B cell (primary cell): ENCODE data around the gene HAX1. TPM values are rescaled to one million over a fixed set of nuclear protein-coding genes. Genes with fewer than 3 reads are reported as not detected.
"Not testable (repeated sequence)": the region's sequence is repeated elsewhere in the genome, so short reads cannot be mapped to it uniquely, and the experiment has no call there.

Experiments used
- ATAC-seq: fragments of 200-7000 bp; cut with Tn5 transposase; one replicate; pipeline ENCODE4 v1.10.0; 2021; ENCODE audit warnings: low read depth, mild to moderate bottlenecking, moderate number of reproducible peaks, moderate library complexity
- CTCF ChIA-PET: fragments of 350-600 bp; sonication (Branson Sonifier 250); formaldehyde crosslinking; loops from one replicate; lab custom pipeline; 2021; ENCODE audit warnings: antibody characterized with exemption, inconsistent platforms; lab: Charles Lee
- POLR2A ChIA-PET: fragments of 350-600 bp; sonication (Branson Sonifier 250); formaldehyde crosslinking; loops from one replicate; lab custom pipeline; 2021; ENCODE audit warnings: antibody characterized with exemption; lab: Charles Lee
- DNase-seq: peaks from one replicate; pipeline ENCODE4 v3.0.0; 2013
- H2AFZ ChIP-seq: 2 replicates; pipeline ENCODE4 v1.6.1; 2012; ENCODE audit warnings: mild to moderate bottlenecking, low read depth, low read length; ENCODE audit not compliant: insufficient read depth, poor library complexity, severe bottlenecking
- H3K27ac ChIP-seq, 2 donors: 1 replicate in 1 of 2; 2 replicates in 1 of 2; pipeline ENCODE4 v1.5.1; 2012 to 2013; ENCODE audit warnings: low read length in 2 of 2, mild to moderate bottlenecking in 2 of 2, moderate library complexity in 1 of 2
- H3K27me3 ChIP-seq, 4 experiments: fragments of 200-600 bp in 1 of 4; sonication (generic) in 1 of 4; replicated peaks in 1 of 4; 1 replicate in 2 of 4; 2 replicates in 2 of 4; pipeline versions ENCODE4 v1.6.1 to v1.7.0; 2013 to 2016; ENCODE audit warnings: low read length in 3 of 4, mild to moderate bottlenecking in 2 of 4, mixed read lengths in 1 of 4, moderate library complexity in 1 of 4; ENCODE audit not compliant: insufficient read depth in 4 of 4, control insufficient read depth in 3 of 4; ENCODE audit errors: control extremely low read depth in 1 of 4
- H3K36me3 ChIP-seq, 2 experiments: replicated peaks in 1 of 2; 1 replicate in 1 of 2; 2 replicates in 1 of 2; pipeline versions ENCODE4 v1.6.1 to v1.7.1; 2013; ENCODE audit warnings: low read length in 1 of 2; ENCODE audit not compliant: insufficient read depth in 2 of 2, control insufficient read depth in 1 of 2; ENCODE audit errors: control extremely low read depth in 1 of 2, extremely low read depth in 1 of 2
- H3K4me1 ChIP-seq, 2 donors: fragments of 200-600 bp in 1 of 2; sonication (generic) in 1 of 2; 1 replicate in 1 of 2; 2 replicates in 1 of 2; pipeline versions ENCODE4 v1.5.1 to v1.6.1; 2013 to 2017; ENCODE audit warnings: low read length in 2 of 2; ENCODE audit not compliant: control insufficient read depth in 2 of 2, insufficient read depth in 2 of 2
- H3K4me2 ChIP-seq: replicated peaks from 2 replicates; pipeline ENCODE3; 2012; ENCODE audit warnings: mild to moderate bottlenecking, low read depth, low read length; ENCODE audit not compliant: poor library complexity, severe bottlenecking
- H3K4me3 ChIP-seq, 5 experiments: fragments of 200-600 bp in 1 of 5; sonication (generic) in 1 of 5; 1 replicate in 3 of 5; 2 replicates in 2 of 5; pipeline versions ENCODE4 v1.5.1 to v1.7.0; 2011 to 2016; ENCODE audit warnings: low read length in 4 of 5, mild to moderate bottlenecking in 4 of 5, low read depth in 2 of 5, control low read depth in 1 of 5, moderate library complexity in 1 of 5; ENCODE audit not compliant: insufficient read depth in 1 of 5; ENCODE audit errors: control extremely low read depth in 1 of 5, extremely low read depth in 1 of 5
- H3K79me2 ChIP-seq: fragments of 200-600 bp; sonication (generic); one replicate; pipeline ENCODE4 v1.6.0; 2016; ENCODE audit warnings: low read length; ENCODE audit not compliant: control insufficient read depth, insufficient read depth
- H3K9ac ChIP-seq: fragments of 200-600 bp; sonication (generic); 2 replicates; pipeline ENCODE4 v1.6.1; 2017; ENCODE audit warnings: mild to moderate bottlenecking, low read length, moderate library complexity
- H3K9me3 ChIP-seq, 3 donors: one replicate each; pipeline versions ENCODE4 v1.6.1 to v1.7.1; 2013; ENCODE audit warnings: low read length in 2 of 3; ENCODE audit not compliant: control insufficient read depth in 2 of 3, insufficient read depth in 1 of 3; ENCODE audit errors: control extremely low read depth in 1 of 3
- H4K20me1 ChIP-seq: 2 replicates; pipeline ENCODE4 v1.6.0; 2012; ENCODE audit warnings: mild to moderate bottlenecking, low read length; ENCODE audit not compliant: insufficient read depth, control insufficient read depth, poor library complexity, severe bottlenecking
- H3K27ac Mint-ChIP-seq: one replicate; pipeline ENCODE4 v1.8.0; 2021; ENCODE audit warnings: mixed read lengths
- H3K27me3 Mint-ChIP-seq: one replicate; pipeline ENCODE4 v1.8.0; 2021; ENCODE audit warnings: mixed read lengths
- H3K4me1 Mint-ChIP-seq: one replicate; pipeline ENCODE4 v1.8.0; 2021; ENCODE audit warnings: mixed read lengths
- H3K4me3 Mint-ChIP-seq: one replicate; pipeline ENCODE4 v1.8.0; 2021; ENCODE audit warnings: mixed read lengths
- H3K9me3 Mint-ChIP-seq: one replicate; pipeline ENCODE4 v1.8.0; 2022; ENCODE audit warnings: mixed read lengths; ENCODE audit not compliant: insufficient read depth
- EZH2 ChIP-seq: IDR thresholded peaks from 2 replicates; pipeline ENCODE4 v1.6.1; 2012; ENCODE audit warnings: borderline replicate concordance, low read depth, mild to moderate bottlenecking, moderate library complexity, low read length; ENCODE audit not compliant: insufficient read depth, poor library complexity, severe bottlenecking
- WGBS: methylation state at CpG from one replicate; pipeline ENCODE4 v1.1.5; 2013; ENCODE audit warnings: missing lambda C conversion rate; ENCODE audit not compliant: insufficient coverage; 5-methylcytosine and 5-hydroxymethylcytosine counted together
- intact Hi-C: fragments of 100-400 bp; cut with micrococcal nuclease; formaldehyde crosslinking; loops from one replicate; pipeline ENCODE4 v1.10.0; 2022
- polyA plus RNA-seq: library from polyadenylated mRNA; depleted of rRNA; stranded (reverse); fragments of >200 nt; gene quantifications from 2 replicates; pipeline ENCODE4 v1.2.3, GENCODE V29; 2012
- total RNA-seq, 2 donors: library from RNA; stranded (reverse); fragments of 120-200 nt in 1 of 2; gene quantifications; 1 replicate in 1 of 2; 2 replicates in 1 of 2; pipeline versions ENCODE4 v1.2.3 to v1.2.4, GENCODE V29; 2013 to 2022
- TF ChIP-seq, protein P1 (sequence below): fragments of 200-600 bp; IDR thresholded peaks from one replicate; pipeline ENCODE4 v1.8.0; 2022; ENCODE audit warnings: antibody characterized with exemption, mild to moderate bottlenecking

HAX1 gene
- total and polyA plus RNA-seq, 2 donors (not counting 1 experiment from before 2014, with no cell fraction given): 85.7 to 88.8 TPM

DNA sequence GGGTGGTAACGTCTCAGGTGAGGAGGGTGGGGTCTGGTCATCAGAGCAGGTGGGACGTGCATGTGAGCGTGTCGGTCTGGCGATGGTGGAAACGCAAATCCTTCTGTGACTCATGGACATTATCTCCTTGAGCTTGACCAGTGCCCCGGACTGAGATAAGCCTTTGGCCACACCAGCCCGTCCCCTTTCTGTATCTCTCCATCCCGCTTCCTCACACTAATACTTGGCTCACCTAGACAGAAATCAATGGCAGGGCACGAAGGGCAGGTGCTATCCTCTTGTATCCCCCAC is 40.6 kb downstream of the HAX1 start:
- no peak overlapping the region for H3K9ac ChIP-seq
- no peak overlapping the region for H2AFZ ChIP-seq
- H3K4me3 ChIP-seq: no peak overlapping the region
- H3K4me1 ChIP-seq: no peaks in the 10 kb centered on the region
- no peaks in the 10 kb centered on the region for H3K79me2 ChIP-seq
- CTCF ChIA-PET: no interaction called here
- no peak overlapping the region for H3K4me2 ChIP-seq
- POLR2A ChIA-PET: no interaction called here
- peaks cover 0 to 4% (median 1%) of the 10 kb centered on the region in 4 experiments for H3K27me3 ChIP-seq
- 87% methylated on average over 10 of the region's 10 CpGs for WGBS
- no peak overlapping the region for H3K27ac ChIP-seq
- Mint-ChIP-seq H3K27me3 (peaks cover 3% of the 10 kb centered on the region), H3K4me1 (no peaks in the 10 kb centered on the region), H3K9me3 (no peaks in the 10 kb centered on the region), H3K4me3 (no peak overlapping the region), H3K27ac (no peak overlapping the region)
- peaks cover 3 to 18% (median 14%) of the 10 kb centered on the region in 3 donors for H3K9me3 ChIP-seq
- H4K20me1 ChIP-seq: no peaks in the 10 kb centered on the region
- no peak for ATAC-seq
- intact Hi-C loops: no loop called here
- no peak for DNase-seq
- no peak for TF ChIP-seq EZH2
- TF ChIP-seq, protein P1, sequence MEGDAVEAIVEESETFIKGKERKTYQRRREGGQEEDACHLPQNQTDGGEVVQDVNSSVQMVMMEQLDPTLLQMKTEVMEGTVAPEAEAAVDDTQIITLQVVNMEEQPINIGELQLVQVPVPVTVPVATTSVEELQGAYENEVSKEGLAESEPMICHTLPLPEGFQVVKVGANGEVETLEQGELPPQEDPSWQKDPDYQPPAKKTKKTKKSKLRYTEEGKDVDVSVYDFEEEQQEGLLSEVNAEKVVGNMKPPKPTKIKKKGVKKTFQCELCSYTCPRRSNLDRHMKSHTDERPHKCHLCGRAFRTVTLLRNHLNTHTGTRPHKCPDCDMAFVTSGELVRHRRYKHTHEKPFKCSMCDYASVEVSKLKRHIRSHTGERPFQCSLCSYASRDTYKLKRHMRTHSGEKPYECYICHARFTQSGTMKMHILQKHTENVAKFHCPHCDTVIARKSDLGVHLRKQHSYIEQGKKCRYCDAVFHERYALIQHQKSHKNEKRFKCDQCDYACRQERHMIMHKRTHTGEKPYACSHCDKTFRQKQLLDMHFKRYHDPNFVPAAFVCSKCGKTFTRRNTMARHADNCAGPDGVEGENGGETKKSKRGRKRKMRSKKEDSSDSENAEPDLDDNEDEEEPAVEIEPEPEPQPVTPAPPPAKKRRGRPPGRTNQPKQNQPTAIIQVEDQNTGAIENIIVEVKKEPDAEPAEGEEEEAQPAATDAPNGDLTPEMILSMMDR: no peak
- H3K36me3 ChIP-seq: no peaks in the 10 kb centered on the region

DNA sequence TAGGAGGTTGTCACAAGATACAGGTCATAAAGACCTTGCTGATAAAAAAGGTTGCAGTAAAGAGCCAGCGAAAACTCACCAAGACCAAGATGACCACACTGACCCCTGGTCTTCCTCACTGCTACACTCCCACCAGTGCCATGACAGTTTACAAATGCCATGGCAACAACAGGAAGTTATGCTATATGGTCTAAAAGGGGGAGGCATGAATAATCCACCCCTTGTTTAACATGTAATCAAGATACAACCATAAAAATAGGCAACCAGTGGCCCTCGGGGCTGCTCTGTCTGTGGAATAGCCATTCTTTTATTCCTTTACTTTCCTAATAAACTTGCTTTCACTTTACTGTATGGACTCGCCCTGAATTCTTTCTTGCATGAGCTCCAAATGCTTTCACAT is 41.8 kb downstream of the HAX1 start:
- H3K4me3 Mint-ChIP-seq, H3K4me2 ChIP-seq, H3K4me1 ChIP-seq, ATAC-seq, H3K27ac Mint-ChIP-seq, H3K9me3 Mint-ChIP-seq, H3K27ac ChIP-seq, DNase-seq, H3K79me2 ChIP-seq, H3K4me1 Mint-ChIP-seq, H2AFZ ChIP-seq, intact Hi-C loops, POLR2A ChIA-PET, H3K36me3 ChIP-seq, H4K20me1 ChIP-seq, H3K4me3 ChIP-seq, H3K27me3 ChIP-seq, H3K27me3 Mint-ChIP-seq, H3K9ac ChIP-seq: not testable (repeated sequence)
- no CpG with 5 or more reads among the region's 3 CpGs for WGBS
- H3K9me3 ChIP-seq: peaks cover 3 to 14% (median 11%) of the 10 kb centered on the region in 3 donors
- CTCF ChIA-PET: interaction anchor here (0.7 to 1.6 kb wide), 3 partner anchors 11 to 125 kb away, joined by 3 to 6 read pairs (median 4); no protein-coding TSS in a partner anchor
